Gastrocnemius medialis (tissue), 4 donors: ENCODE results near the gene BEST1. TPM values are rescaled to one million over a fixed set of nuclear protein-coding genes. Genes with fewer than 3 reads are reported as not detected.

Experiments
- ATAC-seq, 2 donors: fragments of 150-250 bp; one replicate each; pipeline ENCODE4 v1.9.1; 2016
- DNase-seq, 2 donors: peaks; one replicate each; pipeline ENCODE4 v3.0.0-alpha.2; 2019
- H3K27ac ChIP-seq, 4 donors: fragments of 200-600 bp; sonication (generic); 1 replicate in 1 of 4; 2 replicates in 3 of 4; pipeline ENCODE4 v1.5.1; 2016 to 2018; ENCODE audit warnings: mild to moderate bottlenecking in 2 of 4, moderate library complexity in 1 of 4
- H3K27me3 ChIP-seq, 3 donors: fragments of 200-600 bp; sonication (generic) in 2 of 3; 1 replicate in 1 of 3; 2 replicates in 2 of 3; pipeline versions ENCODE4 v1.5.1 to v1.6.0; 2016 to 2019; ENCODE audit warnings: mild to moderate bottlenecking in 1 of 3, moderate library complexity in 1 of 3
- H3K36me3 ChIP-seq, 2 donors: fragments of 200-600 bp; sonication (generic) in 1 of 2; one replicate each; pipeline ENCODE4 v1.5.1; 2017 to 2018
- H3K4me1 ChIP-seq, 2 donors: fragments of 200-600 bp; sonication (generic) in 1 of 2; one replicate each; pipeline ENCODE4 v1.5.1; 2016 to 2017; ENCODE audit warnings: mild to moderate bottlenecking in 2 of 2
- H3K4me3 ChIP-seq, 4 donors: fragments of 200-600 bp; sonication (generic) in 3 of 4; 1 replicate in 1 of 4; 2 replicates in 3 of 4; pipeline ENCODE4 v1.5.1; 2016 to 2019; ENCODE audit warnings: mild to moderate bottlenecking in 2 of 4
- H3K9me3 ChIP-seq, 3 donors: fragments of 200-600 bp; sonication (generic) in 2 of 3; 1 replicate in 1 of 3; 2 replicates in 2 of 3; pipeline ENCODE4 v1.5.1; 2016 to 2019
- CTCF ChIP-seq, 5 experiments: fragments of 450-650 bp in 3 of 5; fragments of 200-600 bp in 2 of 5; sonication (generic) in 2 of 5; IDR thresholded peaks in 4 of 5; conservative IDR thresholded peaks in 1 of 5; 1 replicate in 4 of 5; 2 replicates in 1 of 5; pipeline ENCODE4 v1.5.1; 2016 to 2019; ENCODE audit warnings: antibody characterized with exemption in 5 of 5, mild to moderate bottlenecking in 3 of 5, moderate library complexity in 3 of 5
- POLR2A ChIP-seq, 2 donors: fragments of 450-650 bp; IDR thresholded peaks; one replicate each; pipeline ENCODE4 v1.6.1; 2017; ENCODE audit warnings: antibody characterized with exemption in 2 of 2, mild to moderate bottlenecking in 2 of 2, moderate library complexity in 2 of 2
- in situ Hi-C, 4 donors: fragments of 200-750 bp; cut with MboI; loops; one replicate each; pipeline versions ENCODE4 v1.15.0 to v1.8.0; 2017; ENCODE audit warnings: low sequenced_read_pairs in 4 of 4
- intact Hi-C: fragments of 100-400 bp; cut with DNase I; formaldehyde crosslinking; loops from one replicate; pipeline ENCODE4 v1.15.1; 2023; ENCODE audit warnings: low total_unique reads
- total RNA-seq, 4 donors: library from RNA; depleted of rRNA; stranded (reverse); fragments of >200 nt; gene quantifications; one replicate each; pipeline versions ENCODE4 v1.1.0 to v1.2.3, GENCODE V29; 2016

Gene BEST1
- total RNA-seq, 4 donors from 2014 or later = 0.93 to 1.7 (median 0.94) TPM; not detected in 1

GRCh38 chr11:61954106-61954850 lies 4.1 kb downstream of the BEST1 start:
- H3K9me3 ChIP-seq = no peaks in the 10 kb centered on the region
- DNase-seq (no peak), ATAC-seq (no peak)
- H3K4me3 ChIP-seq = no peak overlapping the region
- peaks cover 9 to 14% of the 10 kb centered on the region in 2 donors for H3K4me1 ChIP-seq
- peaks cover 9 to 20% (median 13%) of the 10 kb centered on the region in 3 donors for H3K27me3 ChIP-seq
- TF ChIP-seq POLR2A (IDR thresholded peaks at IDR 0.05) = no peak
- TF ChIP-seq CTCF (IDR thresholded peaks at IDR 0.05 in 4 of 5, conservative IDR thresholded peaks at IDR 0.05 in 1 of 5) = no peak
- H3K36me3 ChIP-seq = no peaks in the 10 kb centered on the region
- intact Hi-C loops = loop anchor here (2.0 kb wide), 1 partner anchor 55 kb away; no protein-coding TSS in a partner anchor
- H3K27ac ChIP-seq = peak overlapping the region; percentile 49 to 69 (median 64)
- in situ Hi-C loops = loop anchor here in 1 of 4 donors (10.0 kb wide), 1 partner anchor 69 kb away; no protein-coding TSS in a partner anchor

- Histone ChIP-seq H3K4me3 (peak overlapping the region; percentile 42 to 52 (median 49)), H3K9me3 (no peaks in the 10 kb centered on the region), H3K4me1 (peaks cover 9 to 14% of the 10 kb centered on the region in 2 donors), H3K27me3 (peaks cover 9 to 20% (median 13%) of the 10 kb centered on the region in 3 donors), H3K36me3 (no peaks in the 10 kb centered on the region), H3K27ac (peak overlapping the region; percentile 49 to 69 (median 64))
- intact Hi-C loops (loop anchor here (2.0 kb wide), 1 partner anchor 56 kb away; no protein-coding TSS in a partner anchor), in situ Hi-C loops (loop anchor here in 1 of 4 donors (10.0 kb wide), 1 partner anchor 70 kb away; no protein-coding TSS in a partner anchor)
- DNase-seq (peak; percentile 65 to 75), ATAC-seq (peak; percentile 93 to 95)
- peak; percentile 18 to 25 for TF ChIP-seq POLR2A (IDR thresholded peaks at IDR 0.05)
- TF ChIP-seq CTCF (IDR thresholded peaks at IDR 0.05 in 4 of 5, conservative IDR thresholded peaks at IDR 0.05 in 1 of 5) = peak in 3 of 5 experiments; percentile 18 to 29 (median 29)
Measured at GRCh38 chr11:61954851-61955421, 4.8 kb downstream of the BEST1 start.

GRCh38 chr11:61955422-61956135 lies 5.4 kb downstream of the BEST1 start:
- peak; percentile 22 to 23 for ATAC-seq
- Histone ChIP-seq H3K36me3 (no peaks in the 10 kb centered on the region), H3K4me3 (peak overlapping the region; percentile 42 to 52 (median 49)), H3K27ac (peak overlapping the region; percentile 49 to 69 (median 64)), H3K4me1 (peaks cover 9 to 14% of the 10 kb centered on the region in 2 donors), H3K9me3 (no peaks in the 10 kb centered on the region), H3K27me3 (peaks cover 9 to 20% (median 13%) of the 10 kb centered on the region in 3 donors)
- TF ChIP-seq POLR2A (IDR thresholded peaks at IDR 0.05) = no peak
- TF ChIP-seq CTCF (IDR thresholded peaks at IDR 0.05 in 4 of 5, conservative IDR thresholded peaks at IDR 0.05 in 1 of 5) = no peak
- in situ Hi-C loops = loop anchor here in 1 of 4 donors (10.0 kb wide), 1 partner anchor 71 kb away; no protein-coding TSS in a partner anchor
- intact Hi-C loops = loop anchor here (2.0 kb wide), 1 partner anchor 57 kb away; no protein-coding TSS in a partner anchor
- DNase-seq = no peak

- DNase-seq = no peak
- peaks cover 14 to 19% of the 10 kb centered on the region in 2 donors for H3K4me1 ChIP-seq
- H3K27ac ChIP-seq = peak overlapping the region in 2 of 4 donors; percentile 49 to 69
- H3K9me3 ChIP-seq = no peaks in the 10 kb centered on the region
- in situ Hi-C loops = loop anchor here in 1 of 4 donors (10.0 kb wide), 1 partner anchor 72 kb away; no protein-coding TSS in a partner anchor
- no peaks in the 10 kb centered on the region for H3K36me3 ChIP-seq
- intact Hi-C loops = no loop called here
- H3K4me3 ChIP-seq = peak overlapping the region in 2 of 4 donors; percentile 50 to 52
- no peak for ATAC-seq
- TF ChIP-seq CTCF (IDR thresholded peaks at IDR 0.05 in 4 of 5, conservative IDR thresholded peaks at IDR 0.05 in 1 of 5) (no peak), POLR2A (IDR thresholded peaks at IDR 0.05) (no peak)
- peaks cover 9 to 20% (median 13%) of the 10 kb centered on the region in 3 donors for H3K27me3 ChIP-seq
Measured at GRCh38 chr11:61956191-61957020, 6.3 kb downstream of the BEST1 start.
